Measurements from ENCODE around the gene ZSCAN23.
A peak's percentile ranks its signal among the peaks of the same experiment; 100 is the strongest.
"Not testable (repeated sequence)": the region's sequence is repeated elsewhere in the genome, so short reads cannot be mapped to it uniquely, and the experiment has no call there.

ZSCAN23 gene

DNA sequence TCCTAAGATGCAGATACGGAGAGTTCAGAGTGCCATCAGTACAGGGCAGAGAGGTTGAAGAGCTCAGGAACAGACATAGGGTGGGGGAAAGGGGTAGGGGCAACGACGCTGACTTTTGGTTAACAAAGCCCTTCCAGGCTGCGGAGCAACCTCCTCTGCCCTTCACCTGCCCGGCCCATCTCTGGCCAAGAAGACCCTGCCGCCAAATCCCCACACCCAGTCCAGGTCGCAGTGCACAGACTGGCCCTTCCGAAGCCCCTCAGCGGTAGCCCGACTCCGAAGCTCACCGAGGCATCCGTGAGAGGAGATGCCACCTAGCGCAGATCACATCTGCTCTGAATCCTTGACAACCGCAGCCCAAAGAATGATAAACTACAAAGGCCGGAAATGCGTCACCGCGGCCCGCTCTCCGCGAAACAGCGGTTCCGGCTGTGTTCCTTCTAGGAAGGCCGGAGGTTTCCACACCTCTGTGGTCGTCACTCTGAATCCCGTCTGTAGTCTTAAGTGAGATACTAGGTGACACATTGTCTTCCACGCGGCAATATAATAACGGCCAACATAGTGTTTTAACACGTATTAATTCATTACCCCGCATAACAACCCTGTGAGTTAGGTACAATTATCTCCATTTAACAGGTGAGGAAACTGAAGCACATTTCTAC, at the start of gene ZSCAN23:
Gene ZSCAN23, minus strand, starts transcription at position 380 of the 662 bp plus-strand sequence. CDS start 7,225 bp downstream, outside the sequence.
- DNase-seq = peak in 1 of 2 experiments; percentile 53

GRCh38 chr6:28491984-28492317, 48.7 kb upstream of the ZSCAN23 start:
- no peak for DNase-seq

GRCh38 chr6:28490205-28490890, 47.1 kb upstream of the ZSCAN23 start:
- DNase-seq = no peak

DNA sequence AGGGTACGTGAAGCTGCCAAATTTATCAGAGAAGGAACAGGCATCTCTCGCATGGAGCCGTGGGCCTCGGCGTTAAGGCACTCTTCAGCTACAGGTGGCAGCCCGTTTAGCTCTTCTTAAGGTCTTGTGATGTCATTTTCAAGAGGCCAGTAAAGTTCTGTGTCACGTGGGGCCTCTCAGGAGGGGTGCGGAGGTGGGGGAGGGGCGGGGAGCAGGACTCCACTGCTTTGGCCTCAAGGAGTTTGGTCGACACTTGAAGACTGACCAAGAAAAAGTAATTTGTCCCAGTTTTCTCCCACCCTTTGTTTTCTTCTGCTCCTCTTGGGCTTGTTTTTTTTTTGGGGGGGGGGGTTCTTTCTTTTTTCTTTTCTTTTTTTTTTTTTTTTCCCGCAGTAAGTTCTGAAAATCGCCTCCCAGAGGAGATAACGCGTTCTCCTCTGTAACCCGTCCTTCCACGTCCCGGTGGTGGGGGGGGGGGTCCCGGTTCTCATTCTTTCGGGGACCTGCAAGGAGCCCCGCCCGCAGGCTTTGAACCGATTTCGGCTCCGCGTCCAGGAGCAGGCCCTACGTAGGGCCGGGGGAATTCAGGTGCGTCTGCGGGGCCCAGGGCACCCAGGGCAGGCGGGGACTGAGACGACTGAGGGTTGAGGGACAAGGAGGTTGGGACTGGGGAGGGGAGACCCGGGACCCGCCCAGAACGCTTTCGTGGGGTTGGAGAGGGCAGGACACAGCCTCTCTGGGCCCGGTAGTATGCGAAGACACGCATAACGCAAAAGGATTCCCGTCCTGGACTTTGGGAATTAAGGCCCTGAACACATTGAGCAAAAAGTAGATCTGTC, 46.3 kb upstream of the ZSCAN23 start:
- no peak for DNase-seq

DNA sequence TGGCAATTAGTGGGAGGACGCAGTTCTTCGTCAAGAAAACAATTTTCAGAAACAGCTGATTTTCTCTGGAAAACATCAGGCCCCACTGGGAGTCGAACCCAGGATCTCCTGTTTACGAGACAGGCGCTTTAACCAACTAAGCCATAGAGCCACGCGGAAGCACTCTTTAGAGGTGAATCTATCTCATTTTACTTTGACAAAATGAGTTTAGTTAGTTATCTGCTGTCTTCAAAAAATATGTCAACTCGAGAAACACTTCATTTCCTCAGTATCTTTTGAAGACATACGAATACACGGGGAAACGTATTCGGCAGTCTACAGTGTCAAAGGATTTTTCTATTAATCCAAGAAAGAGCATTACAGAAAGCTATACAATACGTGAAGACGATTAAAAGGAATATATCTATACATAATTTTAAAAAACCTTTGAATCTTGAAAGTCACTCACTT, 45.6 kb upstream of the ZSCAN23 start:
- DNase-seq = no peak

DNA sequence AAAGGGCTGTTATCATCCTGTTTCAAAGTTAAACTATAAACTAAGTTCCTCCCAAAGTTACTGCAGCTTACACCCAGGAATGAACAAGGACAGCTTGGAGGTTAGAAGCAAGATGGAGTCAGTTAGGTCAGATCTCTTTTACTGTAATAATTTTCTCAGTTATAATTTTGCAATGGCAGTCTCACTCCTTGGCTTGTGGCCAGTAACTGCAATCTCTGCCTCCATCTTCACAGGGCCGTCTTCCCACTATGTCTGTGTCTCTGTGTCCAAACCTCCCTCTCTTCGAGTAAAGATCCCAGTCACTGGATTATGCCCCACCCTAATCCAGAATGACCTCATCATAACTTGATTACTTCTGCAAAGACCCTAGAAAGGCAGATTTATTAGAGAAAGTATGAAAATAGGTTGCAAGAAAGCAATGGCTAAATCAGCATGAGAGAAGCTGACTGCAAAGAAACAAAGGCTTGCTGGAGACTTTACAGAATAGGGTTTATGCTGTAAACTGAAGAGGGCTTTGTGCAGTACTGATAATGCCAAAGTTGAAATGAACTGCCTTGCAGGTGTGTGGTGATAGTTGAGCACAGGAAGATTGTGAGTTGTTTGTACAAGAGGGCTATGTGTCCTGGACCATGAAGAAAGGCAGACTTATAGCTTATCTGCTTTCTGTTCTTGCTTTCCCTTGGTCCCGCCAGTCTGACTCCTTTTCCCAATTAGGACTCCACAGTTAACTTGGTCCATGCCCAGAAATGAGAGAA, 43.9 kb upstream of the ZSCAN23 start:
- no peak for DNase-seq

DNA sequence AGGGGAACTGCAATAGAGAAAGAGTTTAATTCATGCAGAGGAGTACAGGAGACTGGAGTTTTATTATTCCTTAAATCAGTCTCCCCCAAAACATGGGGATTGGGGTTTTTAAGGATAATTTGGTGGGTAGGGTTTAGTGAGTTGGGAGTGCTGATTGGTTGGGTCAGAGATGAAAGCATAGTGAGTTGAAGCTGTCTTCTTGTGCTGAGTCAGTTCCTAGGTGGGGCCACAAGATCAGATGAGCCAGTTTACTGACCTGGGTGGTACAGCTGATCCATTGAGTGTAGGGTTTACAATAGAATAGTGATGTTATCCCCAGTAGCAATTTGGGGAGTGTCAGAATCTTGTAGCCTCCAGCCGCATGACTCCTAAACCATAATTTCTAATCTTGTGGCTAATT, 43.2 kb upstream of the ZSCAN23 start:
- DNase-seq = no peak

GRCh38 chr6:28485482-28485881, 42.2 kb upstream of the ZSCAN23 start:
- DNase-seq = no peak

DNA sequence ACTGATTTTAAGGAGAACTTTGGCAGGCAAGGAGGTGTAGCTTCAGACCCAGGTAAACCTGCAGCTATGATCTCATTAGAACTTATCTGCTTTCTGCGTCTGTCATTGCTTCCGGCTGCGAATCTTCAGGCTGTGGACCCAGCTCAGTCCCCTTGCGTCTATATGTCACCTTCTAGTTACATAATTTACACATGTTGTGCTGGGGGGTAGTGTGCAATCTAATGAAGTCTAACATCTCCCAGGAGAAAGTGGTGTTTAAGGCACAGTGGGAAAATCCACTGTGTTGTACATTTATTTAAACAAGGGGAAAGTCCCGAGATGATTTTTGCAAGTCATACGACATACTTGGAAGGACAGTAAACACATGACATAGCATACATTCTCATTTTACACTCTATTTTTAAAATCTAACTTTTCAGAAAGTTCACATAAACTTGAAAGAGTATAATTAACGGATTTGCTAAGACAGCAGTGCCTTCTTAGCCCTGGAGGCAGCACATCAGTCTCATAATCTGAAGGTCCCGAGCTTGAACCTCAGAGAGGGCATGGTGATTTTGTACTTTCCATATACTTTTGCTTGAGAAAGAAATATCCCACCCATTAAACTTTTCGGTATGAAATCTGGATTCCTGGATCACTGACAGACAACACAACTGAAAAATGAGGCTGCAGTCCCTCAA, 37.1 kb upstream of the ZSCAN23 start:
- no peak for DNase-seq

DNA sequence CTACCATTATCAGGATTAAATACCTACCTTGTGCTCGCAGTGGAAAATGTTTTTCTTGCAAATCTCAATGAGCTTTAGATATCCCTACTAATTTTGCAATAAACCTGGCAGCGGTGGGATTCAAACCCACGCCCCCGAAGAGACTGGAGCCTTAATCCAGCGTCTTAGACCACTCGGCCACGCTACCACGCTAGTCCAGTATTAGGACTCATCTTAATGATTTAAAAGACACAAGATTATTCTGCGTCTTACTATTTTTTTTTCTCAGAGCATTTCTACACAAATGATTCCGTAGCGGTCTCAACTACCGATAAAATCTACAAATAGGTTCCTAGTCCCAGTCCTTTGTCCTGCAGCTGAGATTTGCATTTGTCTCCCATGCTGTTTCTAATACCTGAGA, 35.2 kb upstream of the ZSCAN23 start:
- no peak for DNase-seq

GRCh38 chr6:28474441-28475219, 31.3 kb upstream of the ZSCAN23 start:
- DNase-seq = no peak

DNA sequence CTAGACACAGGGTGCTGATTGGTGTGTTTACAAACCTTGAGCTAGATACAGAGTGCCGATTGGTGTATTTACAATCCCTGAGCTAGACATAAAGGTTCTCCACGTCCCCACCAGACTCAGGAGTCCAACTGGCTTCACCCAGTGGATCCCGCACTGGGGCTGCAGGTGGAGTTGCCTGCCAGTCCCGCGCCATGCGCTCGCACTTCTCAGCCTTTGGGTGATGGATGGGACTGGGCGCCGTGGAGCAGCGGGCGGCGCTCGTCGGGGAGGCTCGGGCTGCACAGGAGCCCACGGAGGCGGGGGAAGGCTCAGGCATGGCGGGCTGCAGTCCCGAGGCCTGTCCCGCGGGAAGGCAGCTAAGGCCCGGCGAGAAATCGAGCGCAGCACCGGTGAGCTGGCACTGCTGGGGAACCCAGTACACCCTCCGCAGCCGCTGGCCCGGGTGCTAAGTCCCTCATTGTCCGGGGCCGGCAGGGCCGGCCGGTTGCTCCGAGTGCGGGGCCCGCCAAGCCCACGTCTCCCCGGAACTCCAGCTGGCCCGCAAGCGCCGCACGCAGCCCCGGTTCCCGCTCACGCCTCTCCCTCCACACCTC, 26.0 kb upstream of the ZSCAN23 start:
- not testable (repeated sequence) for DNase-seq

GRCh38 chr6:28468056-28468455, 24.8 kb upstream of the ZSCAN23 start:
- no peak for DNase-seq

- DNase-seq = no peak
These were observed 19.1 kb upstream of the ZSCAN23 start for GRCh38 chr6:28462401-28462800.

GRCh38 chr6:28458568-28458967, 15.3 kb upstream of the ZSCAN23 start:
- DNase-seq = no peak

- no peak for DNase-seq
These were observed 5.8 kb upstream of the ZSCAN23 start for GRCh38 chr6:28449056-28449455.

DNA sequence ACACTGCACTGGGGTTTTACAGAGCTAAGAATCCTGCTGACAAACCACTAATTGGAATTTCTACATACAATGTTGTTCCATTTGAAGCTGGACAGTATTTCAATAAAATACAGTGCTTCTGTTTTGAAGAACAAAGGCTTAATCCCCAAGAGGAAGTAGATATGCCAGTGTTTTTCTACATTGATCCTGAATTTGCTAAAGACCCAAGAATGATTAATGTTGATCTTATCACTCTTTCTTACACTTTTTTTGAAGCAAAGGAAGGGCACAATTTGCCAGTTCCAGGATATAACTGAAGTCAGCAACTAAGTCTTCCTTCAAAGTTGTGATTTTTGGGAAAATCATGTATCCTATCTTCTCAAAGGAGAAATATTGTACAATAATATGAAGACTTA, 4.2 kb upstream of the ZSCAN23 start:
- DNase-seq = not testable (repeated sequence)

- DNase-seq = no peak
These were observed 3.7 kb upstream of the ZSCAN23 start for GRCh38 chr6:28446818-28447511.

- not testable (repeated sequence) for DNase-seq
These were observed 1.5 kb upstream of the ZSCAN23 start for GRCh38 chr6:28444759-28445158.

DNA sequence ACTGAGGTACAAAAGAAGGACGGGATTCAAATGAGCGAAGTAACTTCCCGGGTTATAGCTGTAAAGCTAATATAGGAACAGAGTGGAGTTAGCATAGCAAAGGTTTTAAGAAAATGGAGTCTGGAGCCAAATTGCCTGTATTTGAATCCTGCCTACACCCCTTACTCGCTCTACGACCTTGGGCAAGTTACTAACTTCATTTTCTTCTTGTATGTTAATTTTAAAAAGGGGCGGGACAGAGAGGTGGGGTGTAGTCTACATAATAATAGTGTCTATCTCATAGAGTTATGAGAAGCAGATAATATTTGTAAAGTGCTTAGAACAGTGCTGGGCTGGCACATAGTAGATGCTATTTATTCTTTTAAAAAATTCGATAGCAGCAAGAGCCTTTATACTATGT, 705 bp downstream of the ZSCAN23 start:
- DNase-seq = no peak

- DNase-seq = no peak
These were observed 6.9 kb downstream of the ZSCAN23 start for GRCh38 chr6:28436404-28436803.
